Smooth muscle cell (in vitro differentiated cells): Measurements from ENCODE around the gene ATXN1. TPM values are rescaled to one million over a fixed set of nuclear protein-coding genes. Genes with fewer than 3 reads are reported as not detected.

Experiments used
- DNase-seq: peaks from one replicate; lab custom pipeline; 2025; ENCODE audit not compliant: unreplicated experiment; lab: John Stamatoyannopoulos, UW
- H2AFZ ChIP-seq: fragments of 200-600 bp; sonication (generic); 2 replicates; pipeline ENCODE4 v1.6.0; 2016; ENCODE audit warnings: antibody characterized with exemption, low read depth, mild to moderate bottlenecking
- H3F3A ChIP-seq: fragments of 200-600 bp; sonication (generic); 2 replicates; pipeline ENCODE4 v1.6.0; 2017; ENCODE audit warnings: antibody characterized with exemption, low read depth
- H3K27ac ChIP-seq: fragments of 200-600 bp; sonication (generic); 2 replicates; pipeline ENCODE4 v1.5.1; 2016; ENCODE audit warnings: low read depth, mild to moderate bottlenecking
- H3K27me3 ChIP-seq: fragments of 200-600 bp; sonication (generic); 2 replicates; pipeline ENCODE4 v1.6.1; 2016; ENCODE audit warnings: low read depth, mild to moderate bottlenecking
- H3K36me3 ChIP-seq: fragments of 200-600 bp; sonication (generic); 2 replicates; pipeline ENCODE4 v1.5.1; 2016; ENCODE audit warnings: low read depth
- H3K4me1 ChIP-seq: fragments of 200-600 bp; sonication (generic); 2 replicates; pipeline ENCODE4 v1.5.1; 2016; ENCODE audit warnings: low read depth
- H3K4me2 ChIP-seq: fragments of 200-600 bp; sonication (generic); 2 replicates; pipeline ENCODE4 v1.6.0; 2016; ENCODE audit warnings: mild to moderate bottlenecking
- H3K4me3 ChIP-seq: fragments of 200-600 bp; sonication (generic); 2 replicates; pipeline ENCODE4 v1.5.1; 2016; ENCODE audit warnings: mild to moderate bottlenecking
- H3K79me2 ChIP-seq: fragments of 200-600 bp; sonication (generic); 2 replicates; pipeline ENCODE4 v1.6.0; 2016; ENCODE audit warnings: low read depth, mild to moderate bottlenecking
- H3K9ac ChIP-seq: fragments of 200-600 bp; sonication (generic); 2 replicates; pipeline ENCODE4 v1.6.0; 2016; ENCODE audit warnings: low read depth
- H3K9me3 ChIP-seq: fragments of 200-600 bp; sonication (generic); replicated peaks from 2 replicates; pipeline ENCODE4 v1.5.1; 2016; ENCODE audit warnings: low read depth
- H4K20me1 ChIP-seq: fragments of 200-600 bp; sonication (generic); 2 replicates; pipeline ENCODE4 v1.6.0; 2016; ENCODE audit warnings: low read depth
- CTCF ChIP-seq: fragments of 200-600 bp; sonication (generic); IDR thresholded peaks from 2 replicates; pipeline ENCODE4 v1.5.1; 2017; ENCODE audit warnings: borderline replicate concordance, mild to moderate bottlenecking, antibody characterized with exemption; ENCODE audit not compliant: insufficient read depth, poor library complexity, severe bottlenecking
- WGBS: methylation state at CpG from one replicate; pipeline ENCODE4 v1.1.7; 2016; ENCODE audit warnings: low lambda C conversion rate; 5-methylcytosine and 5-hydroxymethylcytosine counted together
- polyA plus RNA-seq: library from polyadenylated mRNA; unstranded; fragments of >200 nt; fragmentation: Nextera tagmentation; extraction: Ambion mirVana; gene quantifications from 2 replicates; pipeline ENCODE4 v1.2.1, GENCODE V29; 2016
- total RNA-seq: library from RNA; depleted of rRNA; stranded (reverse); fragments of >200 nt; gene quantifications from 2 replicates; pipeline ENCODE4 v1.2.3, GENCODE V29; 2014

The ATXN1 gene
- total and polyA plus RNA-seq, 2 experiments from 2014 or later, result 17.9 to 40.6 TPM

- WGBS, result 90% methylated on average over 6 of the region's 6 CpGs
- peaks cover 67% of the 10 kb centered on the region for H4K20me1 ChIP-seq
- no peak overlapping the region for H3K9ac ChIP-seq
- no peak overlapping the region for H3K4me2 ChIP-seq
- H3K27ac ChIP-seq, result no peak overlapping the region
- H3K27me3 ChIP-seq, result no peaks in the 10 kb centered on the region
- TF ChIP-seq CTCF, result no peak
- DNase-seq, result no peak
- H3K79me2 ChIP-seq, result peaks cover 27% of the 10 kb centered on the region
- no peaks in the 10 kb centered on the region for H3K4me1 ChIP-seq
- H2AFZ ChIP-seq, result no peak overlapping the region
- H3K9me3 ChIP-seq, result no peaks in the 10 kb centered on the region
- H3K4me3 ChIP-seq, result no peak overlapping the region
- H3K36me3 ChIP-seq, result no peaks in the 10 kb centered on the region
- H3F3A ChIP-seq, result no peaks in the 10 kb centered on the region
These were observed 273.1 kb downstream of the ATXN1 start for GRCh38 chr6:16487996-16488674.

GRCh38 chr6:16486661-16487060, 274.6 kb downstream of the ATXN1 start:
- Histone ChIP-seq H3K79me2 (peaks cover 20% of the 10 kb centered on the region), H4K20me1 (peaks cover 64% of the 10 kb centered on the region), H3K9ac (peak overlapping the region; percentile 7), H3K4me1 (no peaks in the 10 kb centered on the region), H3K27ac (peak overlapping the region; percentile 37), H3K36me3 (peaks cover 5% of the 10 kb centered on the region), H3K4me2 (peak overlapping the region; percentile 46), H3K4me3 (no peak overlapping the region), H3F3A (no peaks in the 10 kb centered on the region), H3K9me3 (no peaks in the 10 kb centered on the region), H2AFZ (no peak overlapping the region), H3K27me3 (no peaks in the 10 kb centered on the region)
- TF ChIP-seq CTCF, result no peak
- no peak for DNase-seq
- 59% methylated on average over 11 of the region's 11 CpGs for WGBS

- Histone ChIP-seq H3K36me3 (peaks cover 5% of the 10 kb centered on the region), H2AFZ (no peak overlapping the region), H3K4me3 (no peak overlapping the region), H3K9me3 (no peaks in the 10 kb centered on the region), H3K4me2 (no peak overlapping the region), H3K9ac (no peak overlapping the region), H3K79me2 (peaks cover under 1% of the 10 kb centered on the region), H3K27ac (no peak overlapping the region), H3K4me1 (no peaks in the 10 kb centered on the region), H3F3A (no peaks in the 10 kb centered on the region), H4K20me1 (peaks cover 55% of the 10 kb centered on the region), H3K27me3 (no peaks in the 10 kb centered on the region)
- no peak for TF ChIP-seq CTCF
- DNase-seq, result no peak
- WGBS, result 86% methylated on average over 2 of the region's 2 CpGs
These were observed 277.9 kb downstream of the ATXN1 start for GRCh38 chr6:16483315-16483875.
